ENCODE measurements around the gene C2orf69. TPM values are rescaled to one million over a fixed set of nuclear protein-coding genes. Genes with fewer than 3 reads are reported as not detected.
A peak's percentile ranks its signal among the peaks of the same experiment; 100 is the strongest.

Gene C2orf69
- total and polyA plus RNA-seq, 2 of the 13 experiments (the other 11 are each of a cell fraction or from before 2014, with no cell fraction given), result 4.8 to 19.3 TPM

DNA sequence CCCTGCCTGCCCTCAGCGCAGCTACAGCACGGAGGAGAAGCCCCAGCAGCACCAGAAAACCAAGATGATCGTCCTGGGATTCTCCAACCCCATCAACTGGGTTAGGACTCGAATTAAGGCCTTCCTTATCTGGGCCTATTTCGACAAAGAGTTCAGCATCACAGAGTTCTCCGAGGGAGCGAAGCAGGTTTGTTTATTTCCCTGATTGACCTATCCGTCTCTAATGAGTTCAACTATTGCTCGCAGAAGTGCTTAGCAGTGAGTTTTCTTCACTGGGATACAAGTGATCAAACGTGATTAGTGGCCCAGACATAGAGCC, 44.9 kb downstream of the C2orf69 start:
- peaks cover 50% of the 10 kb centered on the region for H3K4me1 ChIP-seq (ENCODE audit: insufficient read depth, low read length)
- ChIA-PET POLR2A (no interaction called here), CTCF (ENCODE audit: low intra/inter-chr PET ratio, low total read pairs) (no interaction called here)
- FAIRE-seq (no peak), DNase-seq (ENCODE audit: low spot score) (no peak), ATAC-seq (no peak)
- peak overlapping the region; percentile 86 to 96 (median 94) for H3K4me3 ChIP-seq (replicated peaks in 1 of 3; ENCODE audit: insufficient read depth in 1 of 3, low read depth in 2 of 3, low read length in 3 of 3)
- intact Hi-C loops (cut with micrococcal nuclease; ENCODE audit: unreplicated experiment), result no loop called here
- peaks cover 68% of the 10 kb centered on the region for H3K79me2 ChIP-seq (ENCODE audit: insufficient read depth, low read length)
- 0% methylated on average over 10 of the region's 10 CpGs for WGBS (ENCODE audit: low lambda C conversion rate)
- H3K9me3 ChIP-seq (ENCODE audit: low read length), result no peaks in the 10 kb centered on the region
- peaks cover 9% of the 10 kb centered on the region for H4K20me1 ChIP-seq (ENCODE audit: insufficient read depth, low read length)
- peak overlapping the region; percentile 91 for H3K27ac ChIP-seq (ENCODE audit: extremely low read length, insufficient read depth, low read length)
- in situ Hi-C loops (cut with HindIII; ENCODE audit: extremely low pct_ligation_motif_present, low pct_unique_long_range_greater_than_20kb), result loop anchor here (25.0 kb wide), 1 partner anchor 856 kb away; the partner anchor contains the start of gene BZW1
- BruUV-seq (replicated peaks), result no TSS peak
- no peaks in the 10 kb centered on the region; a peak in 1 of 5 replicates for H3K27me3 ChIP-seq (ENCODE audit: control insufficient read depth in 1 of 2, insufficient read depth in 2 of 2, low read length in 2 of 2)
- H3K36me3 ChIP-seq (replicated peaks in 1 of 2; ENCODE audit: control insufficient read depth in 1 of 2, insufficient read depth in 2 of 2, low read length in 2 of 2), result peaks cover 1 to 35% of the 10 kb centered on the region in 2 experiments; a peak in 3 of 5 replicates
- H3K4me2 ChIP-seq (ENCODE audit: low read depth, low read length), result peak overlapping the region; percentile 90
- H2AFZ ChIP-seq (ENCODE audit: low read length), result no peak overlapping the region
- H3K9ac ChIP-seq (ENCODE audit: insufficient read depth, low read depth, low read length), result peak overlapping the region; percentile 97
- TF ChIP-seq ZNF337 (CRISPR knock-in tag; IDR thresholded peaks at IDR 0.05; ENCODE audit: borderline replicate concordance, low read depth) (peak; percentile 3; the same call in 1 of the 2 replicates), ZNF24 (IDR thresholded peaks at IDR 0.05) (0 out of 2 replicates have a peak, but pooled peaks have one; percentile 13), ZNF598 (CRISPR knock-in tag; IDR thresholded peaks at IDR 0.05; ENCODE audit: borderline replicate concordance) (0 out of 2 replicates have a peak, but pooled peaks have one; percentile 2), AGO2 (optimal IDR thresholded peaks at IDR 0.05; ENCODE audit: low read depth, low read length) (no peak), ZKSCAN8 (CRISPR knock-in tag; IDR thresholded peaks at IDR 0.05; ENCODE audit: borderline replicate concordance) (0 out of 2 replicates have a peak, but pooled peaks have one; percentile 1), ZNF672 (CRISPR knock-in tag; IDR thresholded peaks at IDR 0.05) (0 out of 2 replicates have a peak, but pooled peaks have one; percentile 13), ZFX (CRISPR knock-in tag; IDR thresholded peaks at IDR 0.05; ENCODE audit: low read depth) (peak; percentile 8), ZNF558 (CRISPR knock-in tag; IDR thresholded peaks at IDR 0.05; ENCODE audit: borderline replicate concordance) (0 out of 2 replicates have a peak, but pooled peaks have one; percentile 6), KLF11 (CRISPR knock-in tag; IDR thresholded peaks at IDR 0.05) (no peak)
- TF ChIP-seq, protein P1, sequence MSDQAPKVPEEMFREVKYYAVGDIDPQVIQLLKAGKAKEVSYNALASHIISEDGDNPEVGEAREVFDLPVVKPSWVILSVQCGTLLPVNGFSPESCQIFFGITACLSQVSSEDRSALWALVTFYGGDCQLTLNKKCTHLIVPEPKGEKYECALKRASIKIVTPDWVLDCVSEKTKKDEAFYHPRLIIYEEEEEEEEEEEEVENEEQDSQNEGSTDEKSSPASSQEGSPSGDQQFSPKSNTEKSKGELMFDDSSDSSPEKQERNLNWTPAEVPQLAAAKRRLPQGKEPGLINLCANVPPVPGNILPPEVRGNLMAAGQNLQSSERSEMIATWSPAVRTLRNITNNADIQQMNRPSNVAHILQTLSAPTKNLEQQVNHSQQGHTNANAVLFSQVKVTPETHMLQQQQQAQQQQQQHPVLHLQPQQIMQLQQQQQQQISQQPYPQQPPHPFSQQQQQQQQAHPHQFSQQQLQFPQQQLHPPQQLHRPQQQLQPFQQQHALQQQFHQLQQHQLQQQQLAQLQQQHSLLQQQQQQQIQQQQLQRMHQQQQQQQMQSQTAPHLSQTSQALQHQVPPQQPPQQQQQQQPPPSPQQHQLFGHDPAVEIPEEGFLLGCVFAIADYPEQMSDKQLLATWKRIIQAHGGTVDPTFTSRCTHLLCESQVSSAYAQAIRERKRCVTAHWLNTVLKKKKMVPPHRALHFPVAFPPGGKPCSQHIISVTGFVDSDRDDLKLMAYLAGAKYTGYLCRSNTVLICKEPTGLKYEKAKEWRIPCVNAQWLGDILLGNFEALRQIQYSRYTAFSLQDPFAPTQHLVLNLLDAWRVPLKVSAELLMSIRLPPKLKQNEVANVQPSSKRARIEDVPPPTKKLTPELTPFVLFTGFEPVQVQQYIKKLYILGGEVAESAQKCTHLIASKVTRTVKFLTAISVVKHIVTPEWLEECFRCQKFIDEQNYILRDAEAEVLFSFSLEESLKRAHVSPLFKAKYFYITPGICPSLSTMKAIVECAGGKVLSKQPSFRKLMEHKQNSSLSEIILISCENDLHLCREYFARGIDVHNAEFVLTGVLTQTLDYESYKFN (CRISPR knock-in tag; conservative IDR thresholded peaks at IDR 0.05), result no peak
- TF ChIP-seq, protein P2, sequence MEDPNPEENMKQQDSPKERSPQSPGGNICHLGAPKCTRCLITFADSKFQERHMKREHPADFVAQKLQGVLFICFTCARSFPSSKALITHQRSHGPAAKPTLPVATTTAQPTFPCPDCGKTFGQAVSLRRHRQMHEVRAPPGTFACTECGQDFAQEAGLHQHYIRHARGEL (CRISPR knock-in tag; IDR thresholded peaks at IDR 0.05), result 0 out of 2 replicates have a peak, but pooled peaks have one; percentile 63
- TF ChIP-seq, protein P3, sequence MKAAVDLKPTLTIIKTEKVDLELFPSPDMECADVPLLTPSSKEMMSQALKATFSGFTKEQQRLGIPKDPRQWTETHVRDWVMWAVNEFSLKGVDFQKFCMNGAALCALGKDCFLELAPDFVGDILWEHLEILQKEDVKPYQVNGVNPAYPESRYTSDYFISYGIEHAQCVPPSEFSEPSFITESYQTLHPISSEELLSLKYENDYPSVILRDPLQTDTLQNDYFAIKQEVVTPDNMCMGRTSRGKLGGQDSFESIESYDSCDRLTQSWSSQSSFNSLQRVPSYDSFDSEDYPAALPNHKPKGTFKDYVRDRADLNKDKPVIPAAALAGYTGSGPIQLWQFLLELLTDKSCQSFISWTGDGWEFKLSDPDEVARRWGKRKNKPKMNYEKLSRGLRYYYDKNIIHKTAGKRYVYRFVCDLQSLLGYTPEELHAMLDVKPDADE (CRISPR knock-in tag; IDR thresholded peaks at IDR 0.05), result no peak
- TF ChIP-seq, protein P4, sequence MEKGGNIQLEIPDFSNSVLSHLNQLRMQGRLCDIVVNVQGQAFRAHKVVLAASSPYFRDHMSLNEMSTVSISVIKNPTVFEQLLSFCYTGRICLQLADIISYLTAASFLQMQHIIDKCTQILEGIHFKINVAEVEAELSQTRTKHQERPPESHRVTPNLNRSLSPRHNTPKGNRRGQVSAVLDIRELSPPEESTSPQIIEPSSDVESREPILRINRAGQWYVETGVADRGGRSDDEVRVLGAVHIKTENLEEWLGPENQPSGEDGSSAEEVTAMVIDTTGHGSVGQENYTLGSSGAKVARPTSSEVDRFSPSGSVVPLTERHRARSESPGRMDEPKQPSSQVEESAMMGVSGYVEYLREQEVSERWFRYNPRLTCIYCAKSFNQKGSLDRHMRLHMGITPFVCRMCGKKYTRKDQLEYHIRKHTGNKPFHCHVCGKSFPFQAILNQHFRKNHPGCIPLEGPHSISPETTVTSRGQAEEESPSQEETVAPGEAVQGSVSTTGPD (CRISPR knock-in tag; IDR thresholded peaks at IDR 0.05), result 0 out of 2 replicates have a peak, but pooled peaks have one; percentile 11
- TF ChIP-seq, protein P5, sequence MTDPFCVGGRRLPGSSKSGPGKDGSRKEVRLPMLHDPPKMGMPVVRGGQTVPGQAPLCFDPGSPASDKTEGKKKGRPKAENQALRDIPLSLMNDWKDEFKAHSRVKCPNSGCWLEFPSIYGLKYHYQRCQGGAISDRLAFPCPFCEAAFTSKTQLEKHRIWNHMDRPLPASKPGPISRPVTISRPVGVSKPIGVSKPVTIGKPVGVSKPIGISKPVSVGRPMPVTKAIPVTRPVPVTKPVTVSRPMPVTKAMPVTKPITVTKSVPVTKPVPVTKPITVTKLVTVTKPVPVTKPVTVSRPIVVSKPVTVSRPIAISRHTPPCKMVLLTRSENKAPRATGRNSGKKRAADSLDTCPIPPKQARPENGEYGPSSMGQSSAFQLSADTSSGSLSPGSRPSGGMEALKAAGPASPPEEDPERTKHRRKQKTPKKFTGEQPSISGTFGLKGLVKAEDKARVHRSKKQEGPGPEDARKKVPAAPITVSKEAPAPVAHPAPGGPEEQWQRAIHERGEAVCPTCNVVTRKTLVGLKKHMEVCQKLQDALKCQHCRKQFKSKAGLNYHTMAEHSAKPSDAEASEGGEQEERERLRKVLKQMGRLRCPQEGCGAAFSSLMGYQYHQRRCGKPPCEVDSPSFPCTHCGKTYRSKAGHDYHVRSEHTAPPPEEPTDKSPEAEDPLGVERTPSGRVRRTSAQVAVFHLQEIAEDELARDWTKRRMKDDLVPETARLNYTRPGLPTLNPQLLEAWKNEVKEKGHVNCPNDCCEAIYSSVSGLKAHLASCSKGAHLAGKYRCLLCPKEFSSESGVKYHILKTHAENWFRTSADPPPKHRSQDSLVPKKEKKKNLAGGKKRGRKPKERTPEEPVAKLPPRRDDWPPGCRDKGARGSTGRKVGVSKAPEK (CRISPR knock-in tag; IDR thresholded peaks at IDR 0.05; ENCODE audit: borderline replicate concordance), result 0 out of 2 replicates have a peak, but pooled peaks have one; percentile 29

All from HepG2 (cell line).